Caco-2 (cell line): Measurements from ENCODE around the gene PPAT. TPM values are rescaled to one million over a fixed set of nuclear protein-coding genes. Genes with fewer than 3 reads are reported as not detected.

Source experiments
- BruUV-seq: library from RNA; stranded (reverse); fragments of 400-500 nt; replicated peaks from 2 replicates; lab custom pipeline; 2021; lab: Mats Ljungman, UMichigan
- CTCF ChIA-PET: fragments of 300-600 bp; sonication (Branson Sonifier 250); formaldehyde crosslinking; loops from one replicate; lab custom pipeline; 2022; ENCODE audit warnings: antibody characterized with exemption; lab: Charles Lee
- POLR2A ChIA-PET: fragments of 300-600 bp; sonication (Branson Sonifier 250); formaldehyde crosslinking; loops from one replicate; lab custom pipeline; 2022; ENCODE audit warnings: antibody characterized with exemption; lab: Charles Lee
- DNase-seq, 2 experiments: peaks; one replicate each; pipeline versions ENCODE4 v3.0.0 to v3.0.0-alpha.2; 2020 to 2022
- H3K27me3 ChIP-seq: replicated peaks from 2 replicates; pipeline ENCODE4 v1.6.0; 2011; ENCODE audit warnings: low read length; ENCODE audit not compliant: control insufficient read depth, insufficient read depth
- H3K36me3 ChIP-seq: 2 replicates; pipeline ENCODE4 v1.5.1; 2011; ENCODE audit warnings: low read length; ENCODE audit not compliant: control insufficient read depth, insufficient read depth
- H3K4me1 ChIP-seq: fragments of 250-450 bp; sonication (Bioruptor Pico); 2 replicates; pipeline ENCODE4 v1.5.1; 2020; ENCODE audit warnings: mild to moderate bottlenecking
- H3K4me3 ChIP-seq: 2 replicates; pipeline ENCODE4 v1.5.1; 2011; ENCODE audit warnings: low read depth, mild to moderate bottlenecking, control low read depth, low read length
- H3K9me3 ChIP-seq: fragments of 250-450 bp; sonication (Bioruptor Pico); 2 replicates; pipeline ENCODE4 v1.5.1; 2020; ENCODE audit warnings: mild to moderate bottlenecking, moderate library complexity
- H3K27ac Mint-ChIP-seq: one replicate; pipeline ENCODE4 v1.8.0; 2022; ENCODE audit warnings: mixed read lengths; ENCODE audit not compliant: unreplicated experiment
- H3K27me3 Mint-ChIP-seq: one replicate; pipeline ENCODE4 v1.8.0; 2022; ENCODE audit warnings: mixed read lengths; ENCODE audit not compliant: insufficient read depth, unreplicated experiment
- H3K36me3 Mint-ChIP-seq: one replicate; pipeline ENCODE4 v1.8.0; 2022; ENCODE audit warnings: mild to moderate bottlenecking, mixed read lengths; ENCODE audit not compliant: insufficient read depth, unreplicated experiment
- H3K4me1 Mint-ChIP-seq: one replicate; pipeline ENCODE4 v1.8.0; 2022; ENCODE audit warnings: low read depth, mixed read lengths; ENCODE audit not compliant: unreplicated experiment
- H3K4me3 Mint-ChIP-seq: one replicate; pipeline ENCODE4 v1.8.0; 2022; ENCODE audit warnings: mild to moderate bottlenecking, moderate library complexity, mixed read lengths; ENCODE audit not compliant: unreplicated experiment
- H3K9me3 Mint-ChIP-seq: one replicate; pipeline ENCODE4 v1.8.0; 2022; ENCODE audit warnings: mixed read lengths; ENCODE audit not compliant: unreplicated experiment
- CTCF ChIP-seq, 2 experiments: fragments of 200-600 bp in 1 of 2; IDR thresholded peaks; 1 replicate in 1 of 2; 2 replicates in 1 of 2; pipeline versions ENCODE4 v1.5.1 to v1.8.0; 2011 to 2022; ENCODE audit warnings: antibody characterized with exemption in 1 of 2, control low read depth in 1 of 2, inconsistent platforms in 1 of 2, low read depth in 1 of 2, low read length in 1 of 2, mild to moderate bottlenecking in 1 of 2, moderate library complexity in 1 of 2; ENCODE audit not compliant: insufficient read depth in 1 of 2, severe bottlenecking in 1 of 2, unreplicated experiment in 1 of 2
- intact Hi-C: fragments of 100-400 bp; cut with micrococcal nuclease; formaldehyde crosslinking; loops from one replicate; pipeline ENCODE4 v1.10.0; 2022; ENCODE audit not compliant: unreplicated experiment
- total RNA-seq: library from RNA; stranded (reverse); gene quantifications from 2 replicates; pipeline ENCODE4 v1.2.3, GENCODE V29; 2022

PPAT gene
- total RNA-seq, 1 experiment from 2014 or later, result 60.7 TPM

GRCh38 chr4:56426273-56426672, 9.1 kb downstream of the PPAT start:
- Mint-ChIP-seq H3K27ac (no peak overlapping the region), H3K4me1 (no peaks in the 10 kb centered on the region), H3K9me3 (peaks cover 8% of the 10 kb centered on the region), H3K36me3 (peaks cover 13% of the 10 kb centered on the region), H3K4me3 (no peak overlapping the region), H3K27me3 (no peaks in the 10 kb centered on the region)
- Histone ChIP-seq H3K27me3 (no peaks in the 10 kb centered on the region), H3K4me1 (no peaks in the 10 kb centered on the region), H3K36me3 (no peaks in the 10 kb centered on the region; the same call in 1 of the 2 replicates), H3K4me3 (no peak overlapping the region), H3K9me3 (no peaks in the 10 kb centered on the region)
- POLR2A ChIA-PET, result no interaction called here
- BruUV-seq, result no TSS peak
- intact Hi-C loops, result no loop called here
- no peak for TF ChIP-seq CTCF (IDR thresholded peaks at IDR 0.05; ENCODE audit: insufficient read depth in 1 of 2, low read depth in 1 of 2, low read length in 1 of 2, severe bottlenecking in 1 of 2, unreplicated experiment in 1 of 2)
- CTCF ChIA-PET, result interaction anchor here (1.4 kb wide), 1 partner anchor 9 kb away, joined by 6 read pairs; the partner anchor contains the start of gene PPAT
- DNase-seq, result no peak

- DNase-seq, result no peak
Measured at GRCh38 chr4:56425518-56425917, 9.9 kb downstream of the PPAT start.

More at GRCh38 chr4:56425518-56425917, 9.9 kb downstream of the PPAT start:
- Mint-ChIP-seq H3K36me3 (peaks cover 13% of the 10 kb centered on the region), H3K4me3 (no peak overlapping the region), H3K27me3 (no peaks in the 10 kb centered on the region), H3K9me3 (peaks cover 8% of the 10 kb centered on the region), H3K27ac (no peak overlapping the region), H3K4me1 (no peaks in the 10 kb centered on the region)
- Histone ChIP-seq H3K4me3 (no peak overlapping the region), H3K9me3 (no peaks in the 10 kb centered on the region), H3K36me3 (no peaks in the 10 kb centered on the region; the same call in 1 of the 2 replicates), H3K4me1 (no peaks in the 10 kb centered on the region), H3K27me3 (no peaks in the 10 kb centered on the region)
- TF ChIP-seq CTCF (IDR thresholded peaks at IDR 0.05; ENCODE audit: insufficient read depth in 1 of 2, low read depth in 1 of 2, low read length in 1 of 2, severe bottlenecking in 1 of 2, unreplicated experiment in 1 of 2), result no peak
- CTCF ChIA-PET, result interaction anchor here (0.8 to 1.4 kb wide), 2 partner anchors 10 to 119 kb away, joined by 3 to 6 read pairs; partner anchors contain the start of gene PPAT
- BruUV-seq, result no TSS peak
- POLR2A ChIA-PET, result no interaction called here
- intact Hi-C loops, result no loop called here
